HG03095 (cell line): Measurements from ENCODE around the gene TENM3.

Experiments
- ATAC-seq: cut with Tn5 transposase; IDR thresholded peaks from one replicate; pipeline ENCODE4 v1.9.1; 2021; ENCODE audit warnings: moderate library complexity; ENCODE audit not compliant: unreplicated experiment

TENM3 gene

DNA sequence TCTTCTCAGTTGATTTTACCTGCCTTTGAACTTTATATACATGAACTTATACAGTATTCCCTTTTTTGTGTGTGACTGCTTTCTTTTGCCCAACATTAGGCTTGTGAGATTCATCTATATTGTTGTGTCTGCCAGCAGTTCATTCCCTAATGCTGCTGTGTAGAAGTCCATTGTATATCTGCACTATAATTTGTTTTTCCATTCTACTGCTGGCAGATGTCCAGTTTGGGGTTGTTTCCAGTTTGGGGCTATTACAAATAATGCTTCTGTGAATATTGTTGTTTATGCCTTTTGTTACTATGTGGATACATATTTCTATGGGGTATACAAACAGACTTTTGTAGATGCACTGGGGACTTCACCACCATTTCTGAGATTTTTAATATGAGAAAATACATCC lies 405.6 kb downstream of the TENM3 start:
- no peak for ATAC-seq

DNA sequence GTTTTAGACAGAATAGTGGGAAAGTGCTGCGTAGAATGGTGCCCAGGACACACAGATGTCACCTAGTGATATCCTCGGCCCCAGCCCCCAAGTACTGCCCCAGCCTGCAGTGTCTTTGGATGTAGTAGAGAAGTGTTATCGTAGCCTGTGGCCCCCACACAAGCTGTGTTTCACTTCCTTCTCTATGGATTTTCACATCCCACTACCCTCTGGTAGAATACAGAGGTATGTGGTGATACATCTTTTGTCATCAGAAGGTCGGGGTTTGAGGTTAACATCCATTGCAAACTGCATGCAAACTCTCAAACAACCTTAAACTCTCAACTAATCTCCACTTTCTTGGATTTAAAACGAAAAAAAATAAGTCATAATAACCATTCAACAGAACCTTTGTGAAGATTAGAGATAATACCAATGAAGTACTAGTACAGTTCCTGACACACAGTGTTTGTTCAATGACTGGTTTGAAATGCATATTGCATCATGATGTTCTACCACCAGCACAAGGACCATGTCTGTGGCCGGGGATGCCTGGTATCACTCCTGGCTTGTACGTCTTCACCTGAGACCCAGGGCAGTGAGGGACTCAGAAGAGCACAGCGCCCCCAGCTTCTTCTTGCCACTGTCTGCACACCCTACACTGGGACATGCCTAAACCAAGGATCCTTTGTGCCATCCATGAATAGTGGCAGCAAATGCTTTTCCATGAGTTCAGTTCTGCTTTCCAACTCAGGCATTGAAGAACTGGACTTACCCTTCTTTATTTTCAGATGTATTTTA lies 406.7 kb downstream of the TENM3 start:
- no peak for ATAC-seq

DNA sequence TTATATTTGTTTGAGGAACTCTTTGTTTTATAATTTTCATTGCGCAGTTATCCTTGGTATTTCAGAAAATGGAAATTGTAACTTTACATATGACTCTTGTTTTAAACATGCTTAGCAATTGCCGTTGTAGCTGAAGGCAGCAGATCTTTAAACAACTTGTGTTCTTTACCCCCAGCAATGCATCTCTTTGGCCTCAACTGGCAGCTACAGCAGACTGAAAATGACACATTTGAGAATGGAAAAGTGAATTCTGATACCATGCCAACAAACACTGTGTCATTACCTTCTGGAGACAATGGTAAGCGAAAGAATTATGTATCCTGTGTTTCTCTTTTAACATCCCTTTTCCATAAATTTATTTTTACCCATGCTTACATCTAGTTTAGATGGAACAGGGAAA lies 410.4 kb downstream of the TENM3 start:
- ATAC-seq: no peak

DNA sequence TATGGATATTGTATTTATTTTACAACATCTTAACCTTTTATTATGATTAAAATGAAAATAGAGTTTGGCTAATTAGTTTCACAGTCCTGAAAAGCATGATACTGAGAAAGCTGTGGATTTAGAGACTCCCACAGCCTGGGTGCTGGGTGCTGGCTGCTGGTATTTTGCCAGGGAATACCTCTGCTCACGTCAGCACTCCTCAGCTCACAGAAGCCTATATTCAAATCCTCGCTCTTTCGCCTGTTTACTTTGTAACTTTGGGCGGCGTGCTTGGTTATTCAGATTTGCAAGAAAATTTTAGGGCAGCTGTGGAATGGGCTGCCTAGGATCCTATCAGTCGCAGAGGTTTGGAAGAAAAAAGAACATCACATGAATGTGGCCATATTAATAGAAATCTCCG lies 412.1 kb downstream of the TENM3 start:
- ATAC-seq: no peak

DNA sequence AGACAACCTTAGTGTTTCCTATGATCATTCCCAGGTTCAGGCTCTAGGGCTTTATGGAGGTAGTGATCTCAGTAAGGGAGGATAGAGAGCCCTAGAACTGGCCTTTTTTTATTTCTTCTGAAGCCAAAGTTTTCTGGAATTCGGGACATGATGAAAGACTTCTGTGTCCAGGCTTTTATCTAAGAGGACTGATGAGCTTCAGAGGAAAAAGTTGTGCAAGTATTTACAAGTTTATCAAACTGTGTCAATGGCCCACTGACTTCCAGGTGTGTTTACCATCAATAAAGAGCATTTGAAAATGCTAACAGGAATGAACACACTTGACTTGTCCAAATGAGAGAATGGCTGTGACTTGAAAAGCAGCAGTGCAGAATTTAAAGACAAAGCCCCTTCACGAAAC lies 419.3 kb downstream of the TENM3 start:
- no peak for ATAC-seq

DNA sequence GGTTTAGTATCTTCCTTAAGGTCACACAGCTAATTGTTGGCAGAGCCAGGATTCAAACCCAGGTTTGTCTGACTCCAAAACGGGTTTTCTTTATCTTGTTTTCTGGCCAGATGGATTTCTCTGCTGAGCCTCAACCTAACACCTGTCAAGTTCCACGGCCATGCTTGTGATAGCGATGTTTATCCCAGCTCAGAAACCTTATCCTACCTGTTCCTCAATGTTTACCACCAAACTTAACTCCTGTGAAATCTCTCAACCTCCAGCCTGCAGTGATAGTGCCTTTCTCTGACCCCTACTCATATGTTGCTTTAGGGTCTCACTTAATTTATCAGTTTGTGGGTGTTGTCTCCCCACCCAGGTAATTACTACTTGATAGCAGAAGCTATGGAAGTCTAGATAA lies 428.0 kb downstream of the TENM3 start:
- ATAC-seq: no peak

DNA sequence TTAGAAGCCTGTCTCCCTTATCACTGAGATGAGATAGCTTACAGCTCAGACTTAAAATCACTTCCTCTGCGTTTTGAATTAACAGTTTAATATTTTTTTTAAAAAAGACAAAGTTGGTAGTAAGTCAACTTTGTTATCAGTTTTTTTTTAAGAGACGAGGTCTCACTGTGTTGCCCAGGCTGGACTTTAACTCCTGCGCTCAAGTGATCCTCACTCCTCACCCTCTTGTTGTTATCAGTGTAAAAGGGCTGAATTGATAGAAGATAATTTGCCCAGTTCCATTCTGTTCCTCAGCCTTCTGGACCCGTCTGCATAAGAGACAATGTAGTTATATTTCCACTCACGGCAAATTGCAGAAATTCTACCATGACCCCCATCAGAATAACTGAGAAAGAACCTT lies 428.5 kb downstream of the TENM3 start:
- no peak for ATAC-seq

DNA sequence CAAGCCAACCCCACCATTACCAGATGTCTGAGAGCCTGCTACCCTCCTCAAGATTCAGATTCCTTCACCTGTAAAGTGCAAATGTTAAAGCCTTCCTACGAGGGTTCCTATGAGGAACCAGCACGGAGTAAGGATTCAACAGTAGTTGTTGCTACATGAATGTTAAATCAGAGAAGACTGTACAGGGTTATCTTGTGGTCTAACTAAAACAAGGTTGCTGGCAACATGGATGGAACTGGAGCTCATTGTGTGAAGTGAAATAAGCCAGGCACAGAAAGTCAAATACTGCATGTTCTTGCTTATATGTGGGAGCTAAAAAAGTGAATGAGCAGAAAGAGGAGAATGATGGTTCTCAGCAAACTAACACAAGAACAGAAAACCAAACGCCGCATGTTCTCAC lies 435.4 kb downstream of the TENM3 start:
- no peak for ATAC-seq

DNA sequence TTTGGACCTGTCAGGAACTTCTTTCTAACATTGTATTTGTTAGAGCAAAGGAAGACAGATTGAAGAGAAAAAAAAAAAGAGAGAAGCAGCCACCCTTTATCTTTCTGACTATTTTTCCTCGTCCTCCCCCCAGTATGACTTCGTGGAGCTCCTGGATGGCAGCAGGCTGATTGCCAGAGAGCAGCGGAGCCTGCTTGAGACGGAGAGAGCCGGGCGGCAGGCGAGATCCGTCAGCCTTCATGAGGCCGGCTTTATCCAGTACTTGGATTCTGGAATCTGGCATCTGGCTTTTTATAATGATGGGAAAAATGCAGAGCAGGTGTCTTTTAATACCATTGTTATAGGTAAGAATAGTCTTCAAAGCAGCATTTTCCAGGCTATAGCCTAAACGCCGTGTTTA lies 436.3 kb downstream of the TENM3 start:
- no peak for ATAC-seq

DNA sequence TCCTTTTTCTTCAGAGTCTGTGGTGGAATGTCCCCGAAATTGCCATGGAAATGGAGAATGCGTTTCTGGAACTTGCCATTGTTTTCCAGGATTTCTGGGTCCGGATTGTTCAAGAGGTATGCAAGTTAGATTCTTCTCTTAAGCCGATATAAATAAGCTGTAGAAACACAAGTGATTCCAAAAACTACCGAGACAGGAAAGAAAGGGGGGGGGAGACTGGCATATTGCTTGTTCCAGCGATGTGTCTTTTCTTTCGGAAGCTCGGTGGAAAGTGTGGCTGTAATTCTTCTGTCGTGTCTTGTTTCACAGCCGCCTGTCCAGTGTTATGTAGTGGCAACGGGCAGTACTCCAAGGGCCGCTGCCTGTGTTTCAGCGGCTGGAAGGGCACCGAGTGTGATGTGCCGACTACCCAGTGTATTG lies 437.0 kb downstream of the TENM3 start:
- ATAC-seq: no peak

DNA sequence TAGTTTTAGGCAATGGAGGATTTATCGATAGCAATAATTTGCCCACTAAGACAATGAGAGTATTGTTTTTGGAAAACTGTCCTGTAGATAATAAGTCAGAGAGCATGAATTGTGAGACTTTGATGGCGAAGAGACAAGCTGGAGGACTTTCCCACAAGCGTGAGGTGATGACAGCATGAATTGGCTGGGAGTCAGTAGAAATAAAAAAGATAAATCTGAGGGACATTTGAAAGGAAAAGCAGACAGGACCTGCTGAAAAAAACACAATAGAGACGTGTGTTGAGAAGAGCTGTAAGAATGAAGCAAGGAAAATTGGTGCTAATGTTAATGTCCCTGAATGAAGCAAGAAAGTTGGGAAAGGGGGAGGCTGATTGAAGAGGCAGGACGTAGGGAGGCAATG lies 440.5 kb downstream of the TENM3 start:
- ATAC-seq: no peak

DNA sequence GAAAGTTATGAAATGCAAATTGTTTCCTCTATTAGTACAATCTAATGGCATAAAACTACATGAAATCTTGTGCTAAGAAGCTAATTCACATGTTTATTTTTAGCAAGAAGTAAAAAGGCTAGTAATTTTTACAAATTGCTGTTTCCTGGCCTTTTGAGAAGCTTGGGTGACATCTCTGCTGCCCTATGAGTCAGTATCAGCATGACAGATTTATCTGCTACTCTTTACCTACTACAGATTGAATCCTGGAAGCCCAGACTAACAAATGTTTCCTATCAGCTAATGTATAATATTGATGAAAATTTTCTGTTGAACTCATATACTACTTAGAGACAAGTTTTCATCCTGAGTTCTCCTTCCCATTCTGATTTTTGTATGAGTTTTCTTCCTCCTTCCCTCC lies 441.6 kb downstream of the TENM3 start:
- ATAC-seq: no peak

DNA sequence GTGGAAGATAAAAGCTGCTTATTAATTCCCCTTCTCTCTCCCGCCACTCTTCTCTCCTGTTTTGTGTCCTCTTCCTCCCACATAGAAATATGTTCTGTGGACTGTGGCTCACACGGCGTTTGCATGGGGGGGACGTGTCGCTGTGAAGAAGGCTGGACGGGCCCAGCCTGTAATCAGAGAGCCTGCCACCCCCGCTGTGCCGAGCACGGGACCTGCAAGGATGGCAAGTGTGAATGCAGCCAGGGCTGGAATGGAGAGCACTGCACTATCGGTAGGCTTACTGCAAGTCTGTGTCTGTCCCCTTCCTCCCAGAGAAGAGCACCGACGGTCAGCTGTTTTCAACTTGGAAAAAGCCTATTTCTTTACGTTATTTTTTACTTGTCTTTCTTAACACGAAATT lies 444.9 kb downstream of the TENM3 start:
- no peak for ATAC-seq

DNA sequence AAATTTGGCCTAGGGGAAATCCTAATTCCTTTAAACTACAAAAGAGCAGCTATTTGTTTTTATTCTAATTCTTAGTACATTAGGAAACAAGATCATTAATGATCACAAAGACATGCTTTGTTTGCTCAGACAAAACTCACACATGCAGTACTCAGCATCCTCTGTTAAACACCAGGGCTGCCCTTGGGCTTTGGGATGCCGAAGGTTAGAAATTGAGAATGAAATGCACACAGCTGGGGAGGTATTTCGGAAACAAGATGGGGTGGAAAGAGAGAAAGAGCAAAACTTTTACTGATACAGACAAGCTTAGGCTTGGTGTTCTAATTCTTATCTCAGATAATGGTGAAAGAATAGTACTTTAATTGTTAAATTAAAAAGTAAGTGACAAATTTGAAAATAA lies 451.3 kb downstream of the TENM3 start:
- no peak for ATAC-seq

DNA sequence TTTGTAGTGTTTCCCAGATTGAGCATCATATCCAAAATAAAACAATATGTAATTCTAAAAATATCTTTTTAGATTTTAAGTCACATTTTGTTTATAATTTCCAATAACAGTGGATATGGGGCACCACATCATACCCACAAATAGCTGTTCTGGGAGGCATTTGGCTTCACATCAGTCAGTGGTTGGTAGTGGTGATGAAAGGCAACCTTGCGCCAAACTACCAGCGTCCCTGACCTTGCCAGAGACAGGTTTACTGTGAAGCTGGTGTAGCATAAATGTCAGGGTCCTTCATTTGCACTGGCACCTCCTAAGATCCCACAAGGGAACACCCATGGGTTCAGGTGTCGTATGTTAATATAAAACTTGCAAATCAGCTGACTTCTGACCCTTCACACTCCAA lies 451.8 kb downstream of the TENM3 start:
- no peak for ATAC-seq

DNA sequence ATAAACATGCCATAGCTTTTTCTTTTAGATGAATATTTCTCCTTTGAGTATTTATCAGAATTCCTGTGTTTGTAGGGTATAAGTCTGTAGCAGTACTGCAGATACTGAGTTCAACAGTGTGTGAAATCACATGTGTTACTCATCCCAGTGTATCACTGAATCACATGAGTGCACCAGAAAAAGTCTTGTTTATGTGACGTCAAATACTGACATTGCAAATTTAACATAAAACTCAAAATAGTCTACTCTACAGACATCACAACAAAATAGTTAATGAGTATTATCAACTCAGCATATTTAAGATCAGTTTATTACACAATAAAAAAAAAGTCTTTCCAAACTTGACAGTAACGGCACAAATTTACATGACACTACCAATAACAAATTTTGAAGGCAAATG lies 452.6 kb downstream of the TENM3 start:
- no peak for ATAC-seq

DNA sequence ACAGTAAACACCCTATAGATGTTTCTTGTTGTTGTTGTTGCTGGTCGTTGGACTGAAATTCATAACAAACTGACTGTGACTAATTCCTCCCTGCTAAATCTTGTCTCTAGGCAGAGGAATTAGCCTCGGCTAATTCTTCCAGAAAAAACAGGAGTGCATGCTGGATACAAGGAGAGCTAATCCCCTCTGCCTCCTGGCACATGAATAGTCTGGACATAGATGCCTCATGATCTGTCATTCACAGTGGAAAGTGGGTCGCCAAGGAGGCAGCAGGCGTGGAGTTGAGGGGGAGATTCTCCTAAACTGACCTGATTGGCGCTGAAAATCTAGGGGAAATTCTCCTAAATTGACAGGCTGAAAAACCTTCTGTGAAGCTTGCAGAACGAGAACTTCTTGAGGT lies 453.9 kb downstream of the TENM3 start:
- ATAC-seq: no peak

DNA sequence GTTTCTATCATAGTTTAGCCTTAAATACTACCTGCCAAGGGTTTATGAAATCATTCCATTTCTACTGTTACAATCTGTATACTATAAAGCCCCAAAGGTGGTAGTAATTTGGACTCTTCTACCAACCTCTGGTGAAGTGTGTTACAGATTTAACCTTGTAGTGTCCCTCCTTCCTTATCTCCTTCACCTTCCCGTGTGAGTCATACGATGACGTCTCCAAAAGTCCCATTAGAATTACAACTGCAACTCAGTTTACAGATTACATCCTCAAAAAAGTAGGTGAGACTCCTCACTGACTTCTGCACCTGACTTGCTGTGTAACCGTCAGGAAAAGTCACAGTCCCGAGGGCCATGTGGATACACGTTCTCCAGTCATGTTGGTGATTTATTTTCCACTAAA lies 455.0 kb downstream of the TENM3 start:
- no peak for ATAC-seq

DNA sequence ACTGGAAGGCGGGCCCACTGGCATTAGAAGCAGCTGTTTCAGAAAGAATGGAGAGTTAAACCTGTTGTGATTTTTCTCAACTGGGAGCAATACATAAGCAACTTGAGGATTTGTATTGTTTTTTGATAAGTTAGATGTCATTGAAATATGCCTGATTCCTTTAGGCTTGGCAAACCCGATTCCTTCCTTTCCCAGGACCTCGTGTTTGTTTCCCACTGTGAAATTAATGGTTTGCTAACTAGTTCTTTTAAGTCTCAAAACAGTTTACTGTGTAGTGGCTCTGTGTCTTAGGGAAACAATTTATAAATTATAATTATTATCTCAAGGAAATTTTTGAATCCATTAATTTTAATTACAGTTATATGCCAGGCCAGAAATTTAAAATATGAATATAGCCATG lies 456.0 kb downstream of the TENM3 start:
- no peak for ATAC-seq

DNA sequence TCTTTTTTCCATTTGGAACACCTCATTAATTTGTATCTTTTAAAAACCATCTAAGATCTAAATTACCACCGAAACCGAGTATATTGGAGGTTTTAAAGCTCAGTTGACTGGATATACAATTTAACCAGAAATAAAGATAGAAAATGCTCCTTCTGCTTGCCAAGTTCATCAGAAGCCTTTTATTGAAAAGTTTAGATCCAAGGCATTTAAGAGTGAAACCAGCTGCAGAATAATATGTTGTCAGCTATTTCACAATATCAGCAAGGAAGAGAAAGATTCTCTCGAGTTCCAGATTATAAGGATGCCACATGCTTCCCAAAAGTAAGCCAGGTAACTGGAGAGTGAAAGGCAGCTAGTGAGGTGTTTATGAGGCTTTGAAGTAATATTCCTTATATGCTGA lies 456.6 kb downstream of the TENM3 start:
- ATAC-seq: no peak

DNA sequence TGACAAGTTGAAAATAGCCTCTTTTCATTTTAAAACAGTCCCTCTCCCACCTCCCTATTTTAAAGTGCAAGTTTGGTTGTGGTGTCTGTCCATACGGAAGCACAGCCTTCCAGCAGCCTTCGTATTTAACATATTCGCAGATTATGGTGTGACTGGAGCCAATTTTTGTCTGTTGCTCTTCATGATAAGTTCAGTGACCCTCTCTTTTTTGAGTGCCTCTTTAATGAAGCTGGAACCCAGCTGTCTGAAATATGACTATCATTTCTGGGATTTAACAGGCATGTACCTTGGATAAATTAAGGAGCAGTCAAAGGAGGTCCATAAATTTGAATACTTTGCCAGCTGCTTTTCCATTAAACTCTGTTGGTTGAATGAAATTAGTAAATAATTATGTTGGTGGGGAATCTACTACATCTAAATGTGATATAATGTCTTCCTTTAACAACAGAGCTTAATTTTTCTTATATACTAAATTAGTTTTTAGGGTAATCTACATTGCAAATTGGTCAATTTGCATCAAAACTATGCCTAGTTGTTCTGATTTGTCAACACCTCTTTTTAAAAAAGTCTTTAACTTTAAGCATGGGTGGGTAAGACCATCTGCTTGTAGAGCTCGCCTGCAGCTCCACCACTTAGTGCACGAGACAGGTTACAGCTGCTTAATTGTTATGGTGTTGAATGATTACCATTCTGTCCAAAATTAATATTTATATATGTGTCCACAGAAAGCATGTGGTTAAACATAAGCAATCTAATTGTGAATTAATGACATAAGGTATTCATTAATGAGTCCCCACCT lies 457.4 kb downstream of the TENM3 start:
- no peak for ATAC-seq

DNA sequence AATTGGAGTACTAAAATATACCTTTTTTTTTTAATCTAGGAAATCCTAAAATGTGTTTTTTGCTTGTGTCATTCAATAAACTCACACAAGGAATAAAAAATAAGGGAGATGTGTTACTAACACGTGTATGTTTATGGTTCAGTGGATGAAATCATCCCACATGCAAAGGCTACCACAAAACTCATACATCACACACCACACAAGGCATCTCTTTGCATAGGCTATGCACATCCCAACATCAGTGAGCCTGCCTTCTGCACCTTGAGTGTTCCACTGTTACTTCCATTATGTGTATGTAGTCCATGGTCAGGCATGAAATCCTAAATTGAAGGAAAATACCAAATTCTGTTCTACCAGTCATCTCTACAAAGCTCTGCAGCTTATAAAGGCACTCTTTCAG lies 460.9 kb downstream of the TENM3 start:
- no peak for ATAC-seq

DNA sequence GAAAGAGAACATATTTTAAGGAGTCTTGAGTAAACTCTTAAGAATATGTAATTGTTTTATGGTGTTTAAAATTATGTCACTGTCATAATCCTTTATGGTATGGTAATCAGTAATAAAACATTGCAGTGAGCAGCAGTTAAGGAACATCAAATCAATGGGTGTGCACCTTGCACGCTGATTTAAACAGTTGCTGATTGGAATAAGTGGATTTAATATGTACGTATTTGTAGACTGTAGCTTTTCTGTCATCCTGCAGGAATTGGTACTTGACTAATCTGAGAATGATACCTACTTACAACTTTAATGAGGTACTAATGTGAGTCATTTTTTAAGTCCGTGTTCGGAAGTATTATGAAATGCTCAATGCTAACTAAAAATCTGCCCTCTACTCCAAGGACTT lies 461.7 kb downstream of the TENM3 start:
- no peak for ATAC-seq
